Neural crest cell (in vitro differentiated cells): ENCODE data around the gene RAB17. TPM values are rescaled to one million over a fixed set of nuclear protein-coding genes. Genes with fewer than 3 reads are reported as not detected.
A peak's percentile ranks its signal among the peaks of the same experiment; 100 is the strongest.

ENCODE experiments used
- DNase-seq: peaks from one replicate; pipeline ENCODE4 v3.0.0; 2021; ENCODE audit warnings: low read depth, mixed read lengths, low spot score
- H3K27ac Mint-ChIP-seq: one replicate; pipeline ENCODE4 v1.8.0; 2021; ENCODE audit warnings: mild to moderate bottlenecking, mixed read lengths; ENCODE audit not compliant: unreplicated experiment
- H3K27me3 Mint-ChIP-seq: 2 replicates; pipeline ENCODE4 v1.8.0; 2021; ENCODE audit warnings: low read depth, mild to moderate bottlenecking, mixed read lengths
- H3K36me3 Mint-ChIP-seq: 2 replicates; pipeline ENCODE4 v1.8.0; 2021; ENCODE audit warnings: low read depth, mild to moderate bottlenecking, mixed read lengths
- H3K4me1 Mint-ChIP-seq: 2 replicates; pipeline ENCODE4 v1.8.0; 2021; ENCODE audit warnings: mixed read lengths
- H3K4me3 Mint-ChIP-seq: one replicate; pipeline ENCODE4 v1.8.0; 2021; ENCODE audit warnings: mild to moderate bottlenecking, mixed read lengths
- H3K9me3 Mint-ChIP-seq: 2 replicates; pipeline ENCODE4 v1.8.0; 2021; ENCODE audit warnings: mixed read lengths
- CTCF ChIP-seq: fragments of 200-600 bp; sonication (generic); conservative IDR thresholded peaks from 2 replicates; pipeline ENCODE4 v1.5.0; 2021; ENCODE audit warnings: antibody characterized with exemption, mild to moderate bottlenecking
- total RNA-seq: library from RNA; stranded (reverse); gene quantifications from 2 replicates; pipeline ENCODE4 v1.2.1, GENCODE V29; 2021

RAB17 gene
- total RNA-seq, 1 donor from 2014 or later, result not detected

- no peaks in the 10 kb centered on the region for H3K4me1 Mint-ChIP-seq
- H3K27ac Mint-ChIP-seq, result no peak overlapping the region
- no peaks in the 10 kb centered on the region for H3K36me3 Mint-ChIP-seq
- no peak for TF ChIP-seq CTCF
- DNase-seq, result no peak
- no peak overlapping the region for H3K4me3 Mint-ChIP-seq
- peaks cover 11% of the 10 kb centered on the region for H3K27me3 Mint-ChIP-seq
- H3K9me3 Mint-ChIP-seq, result peaks cover under 1% of the 10 kb centered on the region
These were observed 29.3 kb downstream of the RAB17 start for GRCh38 chr2:237561221-237561620.

- no peak for DNase-seq
- peak overlapping the region; percentile 78 for H3K27ac Mint-ChIP-seq
- no peak for TF ChIP-seq CTCF
- no peaks in the 10 kb centered on the region for H3K4me1 Mint-ChIP-seq
- no peak overlapping the region for H3K4me3 Mint-ChIP-seq
- H3K36me3 Mint-ChIP-seq, result no peaks in the 10 kb centered on the region
- peaks cover 3% of the 10 kb centered on the region for H3K9me3 Mint-ChIP-seq
- peaks cover 11% of the 10 kb centered on the region for H3K27me3 Mint-ChIP-seq
These were observed 31.4 kb downstream of the RAB17 start for GRCh38 chr2:237558961-237559641.

GRCh38 chr2:237557633-237558015 is 32.9 kb downstream of the RAB17 start:
- peaks cover 14% of the 10 kb centered on the region for H3K27me3 Mint-ChIP-seq
- H3K36me3 Mint-ChIP-seq, result no peaks in the 10 kb centered on the region
- TF ChIP-seq CTCF, result no peak
- H3K4me3 Mint-ChIP-seq, result no peak overlapping the region
- DNase-seq, result no peak
- peaks cover 3% of the 10 kb centered on the region for H3K9me3 Mint-ChIP-seq
- no peaks in the 10 kb centered on the region for H3K4me1 Mint-ChIP-seq
- no peak overlapping the region for H3K27ac Mint-ChIP-seq

- DNase-seq, result no peak
- H3K36me3 Mint-ChIP-seq, result no peaks in the 10 kb centered on the region
- no peak overlapping the region for H3K4me3 Mint-ChIP-seq
- no peak overlapping the region for H3K27ac Mint-ChIP-seq
- peaks cover 3% of the 10 kb centered on the region for H3K9me3 Mint-ChIP-seq
- no peak for TF ChIP-seq CTCF
- H3K27me3 Mint-ChIP-seq, result peaks cover 14% of the 10 kb centered on the region
- H3K4me1 Mint-ChIP-seq, result no peaks in the 10 kb centered on the region
These were observed 33.5 kb downstream of the RAB17 start for GRCh38 chr2:237556773-237557632.

GRCh38 chr2:237555560-237555959 is 35.0 kb downstream of the RAB17 start:
- DNase-seq, result no peak
- Mint-ChIP-seq H3K9me3 (peaks cover 3% of the 10 kb centered on the region), H3K4me3 (no peak overlapping the region), H3K27ac (no peak overlapping the region), H3K4me1 (no peaks in the 10 kb centered on the region), H3K27me3 (peaks cover 14% of the 10 kb centered on the region), H3K36me3 (no peaks in the 10 kb centered on the region)
- TF ChIP-seq CTCF, result no peak
